ENCODE data around the gene KIFBP.
"Not testable (repeated sequence)": the region's sequence is repeated elsewhere in the genome, so short reads cannot be mapped to it uniquely, and the experiment has no call there.

KIFBP gene

DNA sequence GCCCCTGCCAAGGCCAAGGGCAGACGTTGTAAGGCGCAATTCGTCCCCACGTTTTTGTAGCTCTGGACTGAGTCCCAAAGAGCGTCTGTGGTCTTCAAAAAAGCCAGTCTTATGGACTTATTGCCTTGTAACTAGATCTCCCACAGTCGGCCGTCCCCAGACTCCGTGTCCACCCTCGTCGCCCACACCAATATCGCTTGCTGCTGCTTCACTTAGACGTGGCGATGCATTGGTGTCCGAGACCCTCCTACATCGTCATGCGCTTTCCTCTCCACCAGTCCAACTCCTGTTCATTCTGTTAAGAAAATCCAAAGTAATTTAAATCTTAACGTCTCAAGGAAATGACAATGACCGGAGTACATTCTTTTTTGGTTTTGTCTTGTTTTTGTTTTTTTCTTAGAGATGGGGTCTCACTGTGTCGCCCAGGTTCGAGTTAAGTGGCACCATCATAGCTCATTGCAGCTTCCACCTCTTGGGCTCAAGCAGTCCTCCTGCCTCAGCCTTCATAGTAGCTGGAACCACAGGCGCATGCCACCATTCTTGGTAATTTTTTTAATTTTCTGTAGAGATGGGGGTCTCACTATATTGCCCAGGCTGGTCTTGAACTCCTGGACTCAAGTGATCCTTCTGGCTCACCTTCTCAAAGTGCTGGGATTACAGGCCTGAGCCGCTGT lies 851 bp downstream of the KIFBP start:
- DNase-seq, result no peak
- in situ Hi-C loops (cut with MboI; ENCODE audit: low pct_unique_long_range_greater_than_20kb, low sequenced_read_pairs), result no loop called here

DNA sequence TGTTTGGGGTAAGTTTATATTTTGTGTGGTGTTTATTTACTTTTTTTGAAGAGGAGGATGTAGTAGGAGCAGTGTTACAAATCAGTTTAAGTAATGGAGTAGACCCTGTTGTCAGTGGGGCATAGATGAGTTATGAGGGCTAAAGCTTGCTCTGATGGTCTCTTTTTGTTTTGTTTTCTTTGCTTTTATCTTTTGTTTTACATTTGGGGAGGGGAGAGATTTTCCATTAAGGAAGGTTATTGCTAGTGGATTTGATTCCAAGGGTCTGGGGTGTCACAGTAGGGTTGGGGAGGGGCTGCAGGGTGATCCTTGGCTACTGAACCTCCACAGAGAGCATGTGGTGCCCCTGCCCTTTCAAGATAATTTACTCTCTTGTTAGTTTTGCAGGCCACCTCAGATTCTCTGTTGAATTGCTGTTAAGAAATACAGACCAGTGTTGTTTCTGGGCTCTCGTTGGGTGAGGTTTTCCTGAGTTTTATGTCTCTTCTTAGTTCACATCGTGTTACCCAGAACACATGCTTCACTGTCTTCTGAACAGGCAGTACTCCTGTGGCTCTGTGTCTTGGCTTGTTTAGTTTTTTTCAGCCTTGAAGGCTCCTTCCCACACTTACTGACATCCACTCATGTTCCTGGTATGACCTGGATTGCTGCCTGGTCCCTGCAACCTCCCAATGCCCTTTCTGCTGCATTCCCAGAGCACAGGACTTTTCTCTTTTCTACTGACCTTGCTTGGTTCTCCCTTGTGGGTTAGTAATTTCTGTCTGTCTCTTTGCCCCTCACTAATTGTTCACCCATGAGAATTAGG lies 4.2 kb downstream of the KIFBP start:
- in situ Hi-C loops (cut with MboI; ENCODE audit: low pct_unique_long_range_greater_than_20kb, low sequenced_read_pairs), result no loop called here
- DNase-seq, result no peak

DNA sequence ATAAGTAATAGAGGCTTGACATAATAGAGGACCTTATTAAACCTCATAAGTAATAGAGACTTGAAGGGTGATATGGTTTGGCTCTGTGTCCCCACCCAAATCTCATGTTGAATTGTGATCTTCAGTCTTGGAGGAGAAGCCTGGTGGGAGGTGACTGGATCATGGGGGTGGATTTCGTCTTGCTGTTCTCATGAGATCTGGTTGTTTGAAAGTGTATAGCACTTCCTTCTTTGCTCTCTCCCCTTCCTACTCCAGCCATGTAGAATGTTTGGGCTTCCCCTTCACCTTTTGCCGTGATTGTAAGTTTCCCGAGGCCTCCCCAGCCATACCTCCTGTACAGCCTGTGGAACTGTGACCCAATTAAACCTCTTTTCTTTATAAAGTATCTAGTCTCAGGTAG lies 8.6 kb downstream of the KIFBP start:
- in situ Hi-C loops (cut with MboI; ENCODE audit: low pct_unique_long_range_greater_than_20kb, low sequenced_read_pairs), result no loop called here
- DNase-seq, result peak; percentile 40

DNA sequence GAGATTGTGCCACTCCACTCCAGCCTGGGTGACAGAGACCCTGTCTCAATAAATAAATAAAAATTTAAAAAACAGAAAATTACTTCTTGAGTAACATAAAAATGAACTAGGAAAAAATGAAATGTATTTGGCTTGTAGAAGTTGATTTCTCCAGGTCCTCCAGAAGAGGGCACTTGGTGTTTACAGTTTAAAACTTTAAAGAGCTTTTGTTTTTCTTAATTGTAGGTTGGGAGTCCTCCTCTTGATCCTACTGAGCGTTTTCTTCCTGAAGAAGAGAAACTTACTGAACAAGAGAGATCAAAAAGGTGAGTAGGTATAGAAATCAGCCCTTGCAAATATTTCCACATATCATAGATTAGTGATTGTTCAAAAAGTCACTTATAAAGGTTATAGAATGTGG lies 16.2 kb downstream of the KIFBP start:
- in situ Hi-C loops (cut with MboI; ENCODE audit: low pct_unique_long_range_greater_than_20kb, low sequenced_read_pairs), result no loop called here
- DNase-seq, result peak; percentile 55

DNA sequence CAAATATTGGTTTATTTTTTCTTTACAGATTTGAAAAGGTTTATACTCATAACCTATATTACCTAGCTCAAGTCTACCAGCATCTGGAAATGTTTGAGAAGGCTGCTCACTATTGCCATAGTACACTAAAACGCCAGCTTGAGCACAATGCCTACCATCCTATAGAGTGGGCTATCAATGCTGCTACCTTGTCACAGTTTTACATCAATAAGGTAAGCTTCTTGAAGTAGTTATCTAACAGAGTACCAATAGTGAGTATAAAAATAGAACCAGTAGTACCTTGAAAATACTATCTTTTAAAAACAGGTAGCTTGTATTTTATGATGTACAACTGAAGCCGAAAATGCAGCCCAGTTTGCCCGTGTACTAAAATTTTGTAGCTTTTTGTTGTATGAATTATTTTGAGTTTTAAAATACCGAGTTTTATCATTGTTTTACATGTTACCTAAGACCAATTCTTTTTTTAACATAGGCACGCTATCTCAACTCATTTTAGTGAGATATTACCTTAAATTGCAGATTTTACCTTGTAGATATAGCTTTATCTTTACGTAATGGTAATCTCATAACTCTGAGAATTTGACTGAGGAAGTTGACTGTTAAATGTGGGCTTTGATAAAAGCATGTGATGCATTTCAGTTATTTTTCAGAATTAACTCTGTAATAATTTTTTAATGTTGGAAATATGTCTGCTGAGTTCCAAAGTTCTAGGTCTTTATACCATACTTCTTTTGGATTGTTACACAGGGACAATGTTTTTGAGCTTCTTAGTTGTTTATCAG lies 17.3 kb downstream of the KIFBP start:
- DNase-seq, result no peak
- in situ Hi-C loops (cut with MboI; ENCODE audit: low pct_unique_long_range_greater_than_20kb, low sequenced_read_pairs), result no loop called here

DNA sequence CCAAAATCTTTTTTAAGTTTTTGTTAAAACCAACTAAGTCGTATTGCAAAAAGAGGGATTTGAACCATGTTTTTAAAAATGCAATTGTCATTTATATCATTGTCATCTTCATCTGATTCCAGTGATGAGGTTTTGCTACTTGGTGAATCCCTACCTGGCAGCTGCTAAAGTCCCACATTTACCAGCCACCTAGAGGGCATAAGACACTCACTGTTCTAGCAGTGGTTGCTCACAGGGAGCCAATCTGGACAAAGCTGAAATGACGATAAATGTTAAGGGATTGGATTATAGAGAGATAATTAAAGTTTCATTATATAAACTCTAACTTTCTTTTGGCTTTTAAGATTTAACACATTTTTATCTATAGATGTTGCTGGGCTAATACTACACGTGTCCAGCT lies 18.7 kb downstream of the KIFBP start:
- in situ Hi-C loops (cut with MboI; ENCODE audit: low pct_unique_long_range_greater_than_20kb, low sequenced_read_pairs), result no loop called here
- DNase-seq, result no peak

DNA sequence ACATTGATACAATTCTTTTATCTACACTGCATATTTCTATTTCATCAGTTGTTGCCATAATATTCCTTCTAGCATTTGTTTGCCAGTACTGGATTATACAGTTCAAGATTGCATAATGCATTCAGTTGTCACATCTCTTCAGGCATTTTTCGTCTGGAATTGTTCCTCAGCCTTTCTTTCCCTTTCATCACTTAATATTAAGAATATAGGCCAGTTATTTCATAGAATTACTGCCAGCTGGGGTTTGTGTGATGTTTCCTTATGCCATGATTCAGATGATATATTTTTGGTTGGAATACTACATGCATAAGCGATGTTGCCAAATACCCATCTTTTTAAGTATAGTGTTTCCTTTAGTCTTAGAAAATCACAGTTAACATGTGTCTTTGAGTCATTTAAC lies 20.8 kb downstream of the KIFBP start:
- no peak for DNase-seq
- in situ Hi-C loops (cut with MboI; ENCODE audit: low pct_unique_long_range_greater_than_20kb, low sequenced_read_pairs), result no loop called here

DNA sequence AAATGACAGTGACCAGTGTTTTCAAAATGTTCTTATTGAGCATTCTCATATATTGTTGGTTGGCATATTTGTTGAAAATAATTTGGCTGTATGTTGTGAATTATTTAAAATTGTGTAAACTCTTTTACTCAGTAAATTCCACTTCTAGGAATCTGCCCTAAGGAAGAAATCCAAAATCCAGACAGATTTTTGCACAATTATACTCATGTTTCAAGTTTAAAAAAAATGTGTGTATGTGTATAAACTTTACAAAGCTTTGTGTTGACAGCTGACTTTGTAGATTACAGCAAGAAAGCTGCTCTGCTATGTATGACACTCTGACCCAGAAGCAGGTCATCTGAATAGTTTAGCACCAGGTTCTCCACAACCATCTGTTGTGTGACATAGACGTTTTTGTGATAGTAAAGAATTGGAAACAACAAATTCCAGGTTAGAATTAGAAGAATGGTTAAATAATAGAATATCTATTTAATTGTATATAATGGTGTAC lies 21.6 kb downstream of the KIFBP start:
- in situ Hi-C loops (cut with MboI; ENCODE audit: low pct_unique_long_range_greater_than_20kb, low sequenced_read_pairs), result no loop called here
- DNase-seq, result no peak

DNA sequence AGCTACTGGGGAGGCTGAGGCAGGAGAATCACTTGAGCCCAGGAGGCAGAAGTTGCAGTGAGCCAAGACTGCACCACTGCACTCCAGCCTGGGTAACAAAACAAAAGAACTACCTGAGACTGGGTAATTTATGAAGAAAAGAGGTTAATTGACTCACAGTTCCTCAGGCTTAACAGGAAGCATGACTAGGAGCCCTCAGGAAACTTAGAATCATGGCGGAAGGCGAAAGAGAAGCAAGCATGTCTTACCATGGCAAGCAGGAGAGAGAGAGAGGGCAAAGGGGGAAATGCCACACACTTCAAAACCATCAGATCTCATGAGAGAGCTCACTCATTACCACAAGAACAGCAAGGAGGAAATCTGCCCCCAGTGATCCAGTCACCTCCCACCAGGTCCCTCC lies 24.2 kb downstream of the KIFBP start:
- in situ Hi-C loops (cut with MboI; ENCODE audit: low pct_unique_long_range_greater_than_20kb, low sequenced_read_pairs), result not testable (repeated sequence)

DNA sequence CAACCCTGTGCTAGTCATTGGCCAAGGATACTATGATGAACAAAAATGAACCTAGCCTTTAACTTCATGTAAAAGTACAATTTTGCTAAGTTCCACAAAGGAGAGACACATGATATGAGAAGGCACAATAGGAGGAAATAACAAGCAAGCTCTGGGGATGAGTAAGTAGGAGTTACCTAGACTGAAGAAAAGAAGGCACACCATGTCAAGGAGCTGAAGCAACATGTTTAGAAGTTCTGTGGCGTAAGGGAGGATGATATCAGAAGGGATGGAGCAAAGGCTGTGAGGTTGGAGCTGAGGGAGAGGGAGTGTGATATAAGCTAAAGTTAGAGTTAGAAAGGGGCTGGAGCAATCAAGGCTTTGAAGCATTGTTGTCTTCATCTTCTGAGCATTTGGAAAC lies 25.6 kb downstream of the KIFBP start:
- no peak for DNase-seq
- in situ Hi-C loops (cut with MboI; ENCODE audit: low pct_unique_long_range_greater_than_20kb, low sequenced_read_pairs), result no loop called here

More for the DNA sequence above, 24.2 kb downstream of the KIFBP start:
- not testable (repeated sequence) for DNase-seq

DNA sequence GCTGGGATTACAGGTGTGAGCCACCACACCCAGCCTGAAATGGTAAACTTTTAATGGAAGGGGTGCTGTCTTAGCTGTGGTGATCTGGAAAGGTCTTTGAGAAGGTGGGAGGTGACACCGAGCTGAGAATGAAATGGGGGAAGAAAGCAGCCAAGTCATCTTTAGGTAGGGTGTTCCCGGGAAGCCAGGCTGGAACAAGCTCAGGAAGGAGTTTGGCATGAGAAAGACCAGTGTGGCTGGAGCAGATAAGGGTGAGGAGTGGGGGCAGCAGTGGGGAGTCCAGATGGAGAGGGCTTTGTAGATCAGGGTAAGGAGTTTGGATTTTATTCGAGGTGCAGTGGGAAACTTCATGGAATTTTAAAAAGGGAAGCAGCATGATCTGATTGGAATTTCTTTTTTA lies 30.0 kb downstream of the KIFBP start:
- in situ Hi-C loops (cut with MboI; ENCODE audit: low pct_unique_long_range_greater_than_20kb, low sequenced_read_pairs), result no loop called here
- no peak for DNase-seq

DNA sequence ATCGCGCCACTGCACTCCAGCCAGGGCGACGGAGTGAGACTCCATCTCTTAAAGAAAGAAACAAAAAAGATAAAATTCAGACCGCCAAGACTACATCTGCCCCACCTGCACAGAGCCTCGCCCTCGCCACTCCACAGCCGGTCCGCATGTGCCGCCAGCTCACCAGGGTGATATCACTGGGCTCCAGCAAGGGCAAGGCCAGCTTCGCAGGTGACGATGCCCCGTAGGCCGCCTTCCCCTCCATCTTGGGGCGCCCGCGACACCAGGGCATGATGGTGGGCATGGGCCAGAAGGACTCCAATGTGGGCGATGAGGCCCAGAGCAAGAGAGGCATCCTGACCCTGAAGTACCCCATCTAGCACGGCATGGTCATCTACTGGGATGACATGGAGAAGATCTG lies 34.0 kb downstream of the KIFBP start:
- in situ Hi-C loops (cut with MboI; ENCODE audit: low pct_unique_long_range_greater_than_20kb, low sequenced_read_pairs), result no loop called here
- no peak for DNase-seq

DNA sequence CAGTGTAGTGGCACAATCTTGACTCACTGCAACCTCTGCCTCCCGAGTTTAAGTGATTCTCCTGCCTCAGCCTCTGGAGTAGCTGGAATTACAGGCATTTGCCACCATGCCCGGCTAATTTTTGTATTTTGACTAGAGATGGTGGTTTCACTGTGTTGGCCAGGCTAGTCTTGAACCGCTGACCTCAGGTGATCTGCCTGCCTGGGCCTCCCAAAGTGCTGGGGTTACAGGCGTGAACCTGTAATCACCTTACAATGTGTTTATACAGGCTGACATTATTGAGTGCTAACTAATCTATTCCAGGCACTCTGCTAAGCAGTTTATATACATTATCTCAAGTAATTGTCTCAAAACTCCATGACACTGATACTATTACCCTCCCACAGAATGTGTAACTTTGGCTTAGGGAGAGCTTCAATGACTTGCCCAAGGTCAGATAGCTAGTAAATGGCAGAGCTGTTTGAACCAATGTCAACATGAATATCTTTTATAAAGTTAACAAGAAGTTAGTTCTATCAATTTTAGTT lies 36.8 kb downstream of the KIFBP start:
- DNase-seq, result no peak
- in situ Hi-C loops (cut with MboI; ENCODE audit: low pct_unique_long_range_greater_than_20kb, low sequenced_read_pairs), result no loop called here

DNA sequence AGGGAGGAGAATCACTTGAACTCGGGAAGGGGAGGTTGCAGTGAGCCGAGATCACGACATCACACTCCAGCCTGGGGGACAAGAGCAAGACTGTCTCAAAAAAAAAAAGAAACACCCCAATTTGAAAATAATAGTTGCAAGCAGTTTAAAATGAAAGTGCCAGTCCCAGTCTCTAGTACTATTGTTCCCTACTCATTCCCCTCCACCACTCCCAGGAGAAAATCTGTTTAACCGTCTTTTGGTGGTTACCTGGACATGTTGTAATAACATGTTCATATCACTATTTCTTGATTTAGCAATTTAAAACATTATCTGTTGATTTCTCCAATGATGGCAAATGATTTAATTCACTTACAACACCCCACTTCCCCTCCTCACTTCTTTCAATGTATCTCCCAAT lies 44.7 kb downstream of the KIFBP start:
- no peak for DNase-seq
- in situ Hi-C loops (cut with MboI; ENCODE audit: low pct_unique_long_range_greater_than_20kb, low sequenced_read_pairs), result no loop called here

DNA sequence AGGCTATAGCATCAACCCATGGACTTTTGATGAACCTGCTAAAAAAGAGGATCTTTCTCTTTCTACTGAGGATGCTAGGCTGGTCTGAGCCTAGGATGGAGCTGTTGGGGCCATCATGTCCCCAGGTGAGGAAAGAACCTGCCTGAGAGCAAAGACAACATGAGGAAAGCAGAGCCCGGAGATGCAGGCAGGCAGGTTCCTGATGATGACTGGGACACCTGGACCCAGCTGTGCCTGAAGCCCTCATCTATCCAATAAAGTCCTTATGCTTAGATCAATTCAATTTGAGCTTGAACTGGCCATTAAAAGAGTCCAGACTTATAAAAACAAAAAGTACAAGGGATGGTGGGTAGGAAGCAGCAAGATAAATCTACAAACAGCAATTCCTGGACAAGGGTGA lies 48.9 kb downstream of the KIFBP start:
- in situ Hi-C loops (cut with MboI; ENCODE audit: low pct_unique_long_range_greater_than_20kb, low sequenced_read_pairs), result no loop called here
- DNase-seq, result no peak

DNA sequence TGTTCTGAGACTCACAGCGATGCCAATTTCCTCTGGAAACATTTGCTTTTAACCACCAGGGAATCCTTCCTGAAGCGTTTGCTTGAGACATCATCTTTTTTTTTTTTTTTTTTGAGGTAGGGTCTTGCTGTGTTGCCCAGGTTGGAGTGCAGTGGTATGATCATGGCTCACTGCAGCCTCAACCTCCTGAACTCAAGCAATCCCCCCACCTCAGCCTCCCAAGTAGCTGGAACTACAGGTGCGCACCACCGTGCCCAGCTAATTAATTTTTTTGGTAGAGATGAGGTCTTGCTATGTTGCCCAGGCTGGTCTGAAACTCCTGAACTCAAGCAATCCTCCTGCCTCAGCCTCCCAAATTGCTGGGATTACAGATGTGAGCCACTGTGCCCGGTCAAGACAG lies 52.3 kb downstream of the KIFBP start:
- in situ Hi-C loops (cut with MboI; ENCODE audit: low pct_unique_long_range_greater_than_20kb, low sequenced_read_pairs); DNase-seq: not testable (repeated sequence)

DNA sequence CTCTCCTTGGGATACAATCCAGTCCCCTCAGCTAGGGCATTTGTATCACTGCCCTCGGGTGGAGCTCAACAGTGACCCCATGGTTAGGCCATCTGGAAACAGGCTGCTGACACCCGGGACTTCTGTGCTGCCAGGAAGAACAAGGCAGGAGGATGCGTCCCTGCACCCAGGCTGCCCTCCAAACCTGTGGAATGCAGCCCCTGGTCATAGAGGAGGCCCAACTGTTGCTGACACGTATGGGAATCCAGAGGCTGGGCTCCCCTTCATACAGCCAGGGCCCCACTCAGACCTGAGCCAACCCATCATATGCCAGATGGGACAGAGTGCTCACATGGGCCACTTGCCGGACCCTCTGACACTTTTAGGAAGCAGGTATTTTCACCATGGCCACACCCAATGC lies 53.8 kb downstream of the KIFBP start:
- no peak for DNase-seq

DNA sequence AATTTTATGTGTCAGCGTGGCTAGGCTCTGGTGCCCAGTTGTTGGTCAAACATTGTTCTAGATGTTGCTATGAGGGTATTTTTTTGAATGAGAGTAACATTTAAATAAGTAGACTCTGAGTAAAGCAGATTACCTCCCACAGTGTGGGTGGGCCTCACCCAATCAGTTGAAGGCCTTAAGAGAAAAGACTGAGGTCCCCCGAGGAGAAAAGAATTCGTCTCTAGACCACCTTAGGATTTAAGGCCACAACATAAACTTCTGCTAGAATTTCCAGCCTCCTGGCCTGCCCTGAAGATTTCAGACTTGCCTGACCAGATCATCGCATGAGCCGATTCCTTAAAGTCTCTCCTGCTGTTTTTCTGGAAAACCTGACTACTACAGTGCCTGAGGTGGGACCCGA lies 54.2 kb downstream of the KIFBP start:
- in situ Hi-C loops (cut with MboI; ENCODE audit: low pct_unique_long_range_greater_than_20kb, low sequenced_read_pairs), result no loop called here

More for the DNA sequence above, 53.8 kb downstream of the KIFBP start:
- in situ Hi-C loops (cut with MboI; ENCODE audit: low pct_unique_long_range_greater_than_20kb, low sequenced_read_pairs), result no loop called here

DNA sequence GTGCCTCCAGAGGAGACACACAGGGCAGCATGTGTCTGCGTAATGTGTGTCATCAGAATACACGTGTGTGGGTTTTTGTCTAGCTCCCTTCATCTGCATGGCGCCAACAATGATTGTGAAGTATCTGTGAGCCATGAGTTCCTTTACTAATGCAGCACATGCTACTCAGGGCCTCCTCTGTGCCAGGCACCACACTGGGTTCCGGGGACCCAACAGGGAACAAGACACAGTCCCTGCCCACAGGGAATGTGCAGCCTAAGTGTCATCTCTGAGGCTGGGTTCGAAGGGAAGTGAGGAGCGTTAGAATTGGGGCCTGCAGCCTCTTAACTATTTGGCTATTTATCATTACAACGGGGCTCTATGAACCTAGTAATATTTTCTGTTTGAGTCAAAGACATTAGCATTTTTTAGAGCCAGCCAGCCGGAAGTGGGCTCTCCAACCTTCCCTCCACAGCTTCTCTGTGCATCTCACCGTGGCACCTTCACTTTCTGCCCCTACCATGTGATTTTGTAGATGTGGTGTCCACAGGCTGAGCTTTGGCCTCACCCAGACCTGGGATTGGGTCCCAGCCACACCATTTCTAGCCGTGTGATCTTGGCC lies 55.4 kb downstream of the KIFBP start:
- no peak for DNase-seq
- in situ Hi-C loops (cut with MboI; ENCODE audit: low pct_unique_long_range_greater_than_20kb, low sequenced_read_pairs), result no loop called here

More for the DNA sequence above, 54.2 kb downstream of the KIFBP start:
- no peak for DNase-seq
